HepG2 (cell line): ENCODE data around the gene DNAJC18.

ENCODE experiments used
- CTCF ChIP-seq: sonication (generic); formaldehyde crosslinking; IDR thresholded peaks from 2 replicates; pipeline ENCODE4 v1.5.0; 2020; ENCODE audit warnings: mild to moderate bottlenecking, missing genetic modification reagents, moderate library complexity
- NR2C2 ChIP-seq: sonication (generic); formaldehyde crosslinking; IDR thresholded peaks from 2 replicates; pipeline ENCODE4 v1.4.0; 2020; ENCODE audit warnings: missing genetic modification reagents, mild to moderate bottlenecking, moderate library complexity, borderline replicate concordance
- ZNF501 ChIP-seq: sonication (generic); formaldehyde crosslinking; IDR thresholded peaks from 2 replicates; pipeline ENCODE4 v1.5.1; 2020; ENCODE audit warnings: mild to moderate bottlenecking, moderate library complexity, missing genetic modification reagents

GRCh38 chr5:139376364-139376763, 63.0 kb downstream of the DNAJC18 start:
- no peak for TF ChIP-seq NR2C2
- TF ChIP-seq ZNF501 (CRISPR knock-in tag) = no peak
- no peak for TF ChIP-seq CTCF (CRISPR knock-in tag)
